Ovary (tissue), 3 donors: ENCODE measurements around the gene PRMT2.

Experiments
- CTCF ChIP-seq, 3 donors: fragments of 450-650 bp in 2 of 3; fragments of 200-600 bp in 1 of 3; IDR thresholded peaks; one replicate each; pipeline versions ENCODE4 v1.5.1 to v1.8.0; 2016 to 2022; ENCODE audit warnings: antibody characterized with exemption in 3 of 3, mild to moderate bottlenecking in 1 of 3
- EP300 ChIP-seq: sonication (generic); formaldehyde crosslinking; IDR thresholded peaks from one replicate; pipeline ENCODE4 v1.6.1; 2017; ENCODE audit warnings: antibody characterized with exemption
- POLR2A ChIP-seq: fragments of 450-650 bp; IDR thresholded peaks from one replicate; pipeline ENCODE4 v1.6.1; 2017; ENCODE audit warnings: antibody characterized with exemption, mild to moderate bottlenecking, moderate library complexity
- donor health status: DM: no; HTN: no; CAD: no.

- no peak for TF ChIP-seq CTCF (IDR thresholded peaks at IDR 0.05)
- TF ChIP-seq POLR2A: no peak
- TF ChIP-seq EP300: no peak
Measured at GRCh38 chr21:46626975-46627501, 8.4 kb upstream of the PRMT2 start.
